Liver (tissue), 3 donors: ENCODE measurements around the gene RNASE12.

Experiments used
- MAX ChIP-seq: IDR thresholded peaks from 2 replicates; pipeline ENCODE4 v1.6.1; 2016; ENCODE audit warnings: antibody characterized with exemption
- RAD21 ChIP-seq, 2 donors: IDR thresholded peaks; 2 replicates each; pipeline ENCODE4 v1.6.1; 2016; ENCODE audit warnings: antibody characterized with exemption in 2 of 2, mild to moderate bottlenecking in 2 of 2
- TF ChIP-seq, protein P1 (sequence below): fragments of 150-350 bp; IDR thresholded peaks from 2 replicates; pipeline ENCODE4 v1.5.1; 2017; ENCODE audit warnings: improper control_type of control experiment, low read depth, low read length; ENCODE audit not compliant: missing input control
- donor health status: healthy.
- donor health status: healthy.

GRCh38 chr14:20631023-20631879, 40.1 kb upstream of the RNASE12 start:
- TF ChIP-seq MAX (no peak), RAD21 (IDR thresholded peaks at IDR 0.05) (no peak)
- TF ChIP-seq, protein P1, sequence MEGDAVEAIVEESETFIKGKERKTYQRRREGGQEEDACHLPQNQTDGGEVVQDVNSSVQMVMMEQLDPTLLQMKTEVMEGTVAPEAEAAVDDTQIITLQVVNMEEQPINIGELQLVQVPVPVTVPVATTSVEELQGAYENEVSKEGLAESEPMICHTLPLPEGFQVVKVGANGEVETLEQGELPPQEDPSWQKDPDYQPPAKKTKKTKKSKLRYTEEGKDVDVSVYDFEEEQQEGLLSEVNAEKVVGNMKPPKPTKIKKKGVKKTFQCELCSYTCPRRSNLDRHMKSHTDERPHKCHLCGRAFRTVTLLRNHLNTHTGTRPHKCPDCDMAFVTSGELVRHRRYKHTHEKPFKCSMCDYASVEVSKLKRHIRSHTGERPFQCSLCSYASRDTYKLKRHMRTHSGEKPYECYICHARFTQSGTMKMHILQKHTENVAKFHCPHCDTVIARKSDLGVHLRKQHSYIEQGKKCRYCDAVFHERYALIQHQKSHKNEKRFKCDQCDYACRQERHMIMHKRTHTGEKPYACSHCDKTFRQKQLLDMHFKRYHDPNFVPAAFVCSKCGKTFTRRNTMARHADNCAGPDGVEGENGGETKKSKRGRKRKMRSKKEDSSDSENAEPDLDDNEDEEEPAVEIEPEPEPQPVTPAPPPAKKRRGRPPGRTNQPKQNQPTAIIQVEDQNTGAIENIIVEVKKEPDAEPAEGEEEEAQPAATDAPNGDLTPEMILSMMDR = no peak
